Islet precursor cell (in vitro differentiated cells): ENCODE measurements around the gene NAALADL1.
"Not testable (repeated sequence)": the region's sequence is repeated elsewhere in the genome, so short reads cannot be mapped to it uniquely, and the experiment has no call there.

ENCODE experiments used
- DNase-seq: peaks from one replicate; pipeline ENCODE4 v3.0.0-alpha.2; 2018

The NAALADL1 gene

GRCh38 chr11:65013130-65013887 lies 45.0 kb downstream of the NAALADL1 start:
- peak; percentile 94 for DNase-seq

GRCh38 chr11:65008873-65009272 lies 49.5 kb downstream of the NAALADL1 start:
- DNase-seq: no peak

- DNase-seq: no peak
Observed at GRCh38 chr11:65008016-65008415, 50.3 kb downstream of the NAALADL1 start.

GRCh38 chr11:65003968-65004367 lies 54.4 kb downstream of the NAALADL1 start:
- not testable (repeated sequence) for DNase-seq

GRCh38 chr11:65003282-65003681 lies 55.1 kb downstream of the NAALADL1 start:
- DNase-seq: peak; percentile 76

GRCh38 chr11:65002706-65003105 lies 55.6 kb downstream of the NAALADL1 start:
- DNase-seq: no peak

GRCh38 chr11:64999478-64999877 lies 58.9 kb downstream of the NAALADL1 start:
- DNase-seq: no peak

GRCh38 chr11:64998690-64999431 lies 59.5 kb downstream of the NAALADL1 start:
- DNase-seq: no peak

GRCh38 chr11:64998141-64998540 lies 60.2 kb downstream of the NAALADL1 start:
- DNase-seq: no peak

- DNase-seq: peak; percentile 83
Observed at GRCh38 chr11:64996710-64997380, 61.5 kb downstream of the NAALADL1 start, which contains the start of gene BATF2. BATF2 (minus strand) TSS chr11:64996971; CDS start chr11:64996914, 57 bp downstream.

GRCh38 chr11:64996327-64996709 lies 62.0 kb downstream of the NAALADL1 start:
- DNase-seq: no peak
